CD4-positive, alpha-beta memory T cell (primary cell): Measurements from ENCODE around the gene ZNF616. TPM values are rescaled to one million over a fixed set of nuclear protein-coding genes. Genes with fewer than 3 reads are reported as not detected.

Experiments used
- CTCF ChIA-PET: fragments of 350-600 bp; sonication (Branson Sonifier 250); formaldehyde crosslinking; loops from one replicate; lab custom pipeline; 2021; ENCODE audit warnings: inconsistent platforms; ENCODE audit not compliant: partially characterized antibody; lab: Charles Lee
- POLR2A ChIA-PET: fragments of 350-600 bp; sonication (Branson Sonifier 250); formaldehyde crosslinking; loops from one replicate; lab custom pipeline; 2021; ENCODE audit not compliant: partially characterized antibody; lab: Charles Lee
- DNase-seq, 5 donors: peaks; one replicate each; pipeline versions ENCODE4 v3.0.0 to v3.0.0-alpha.2; 2020 to 2022; ENCODE audit warnings: mixed read lengths in 1 of 5
- H3K27ac ChIP-seq: one replicate; pipeline ENCODE4 v1.7.0; 2013; ENCODE audit warnings: low read depth, low read length
- H3K27me3 ChIP-seq: 2 replicates; pipeline ENCODE4 v1.7.0; 2013; ENCODE audit warnings: mild to moderate bottlenecking, low read length, moderate library complexity; ENCODE audit not compliant: insufficient read depth
- H3K36me3 ChIP-seq: 2 replicates; pipeline ENCODE4 v1.7.0; 2013; ENCODE audit warnings: mild to moderate bottlenecking, low read length, moderate library complexity; ENCODE audit not compliant: insufficient read depth
- H3K4me1 ChIP-seq: 2 replicates; pipeline ENCODE4 v1.7.0; 2013; ENCODE audit warnings: mild to moderate bottlenecking, low read length, moderate library complexity; ENCODE audit not compliant: insufficient read depth
- H3K4me3 ChIP-seq, 2 donors: one replicate each; pipeline ENCODE4 v1.7.0; 2013; ENCODE audit warnings: low read length in 2 of 2, mild to moderate bottlenecking in 1 of 2
- H3K9me3 ChIP-seq, 2 donors: one replicate each; pipeline ENCODE4 v1.7.0; 2013; ENCODE audit warnings: low read length in 2 of 2, control low read depth in 1 of 2; ENCODE audit not compliant: control insufficient read depth in 1 of 2
- H3K27ac Mint-ChIP-seq, 7 donors: one replicate each; pipeline ENCODE4 v1.8.0; 2020 to 2021; ENCODE audit warnings: mixed read lengths in 7 of 7, mild to moderate bottlenecking in 6 of 7, inconsistent platforms in 3 of 7, moderate library complexity in 3 of 7
- H3K27me3 Mint-ChIP-seq, 2 donors: one replicate each; pipeline ENCODE4 v1.8.0; 2020 to 2021; ENCODE audit warnings: mixed read lengths in 2 of 2
- H3K36me3 Mint-ChIP-seq, 2 donors: one replicate each; pipeline ENCODE4 v1.8.0; 2020 to 2021; ENCODE audit warnings: mixed read lengths in 2 of 2, inconsistent platforms in 1 of 2, mild to moderate bottlenecking in 1 of 2
- H3K4me1 Mint-ChIP-seq, 4 donors: one replicate each; pipeline ENCODE4 v1.8.0; 2020 to 2021; ENCODE audit warnings: mixed read lengths in 4 of 4, mild to moderate bottlenecking in 1 of 4
- H3K4me3 Mint-ChIP-seq, 8 donors: one replicate each; pipeline ENCODE4 v1.8.0; 2020 to 2021; ENCODE audit warnings: mixed read lengths in 8 of 8, mild to moderate bottlenecking in 7 of 8, moderate library complexity in 6 of 8, inconsistent platforms in 3 of 8
- H3K9me3 Mint-ChIP-seq, 8 donors: one replicate each; pipeline ENCODE4 v1.8.0; 2020 to 2021; ENCODE audit warnings: mixed read lengths in 8 of 8, mild to moderate bottlenecking in 5 of 8, inconsistent platforms in 3 of 8, moderate library complexity in 1 of 8
- intact Hi-C: fragments of 100-400 bp; cut with micrococcal nuclease; formaldehyde crosslinking; loops from one replicate; pipeline ENCODE4 v1.15.1; 2023
- polyA plus RNA-seq, 2 donors: library from polyadenylated mRNA; unstranded; fragments of 300-500 nt; fragmentation: Illumina TruSeq; gene quantifications; one replicate each; pipeline ENCODE4 v1.2.3, GENCODE V29; 2021
- total RNA-seq, 2 experiments: library from RNA; stranded (reverse); gene quantifications; one replicate each; pipeline ENCODE4 v1.2.3, GENCODE V29; 2021

The ZNF616 gene
- total and polyA plus RNA-seq, 4 experiments from 2014 or later: 0.69 to 19.0 (median 12.9) TPM

DNA sequence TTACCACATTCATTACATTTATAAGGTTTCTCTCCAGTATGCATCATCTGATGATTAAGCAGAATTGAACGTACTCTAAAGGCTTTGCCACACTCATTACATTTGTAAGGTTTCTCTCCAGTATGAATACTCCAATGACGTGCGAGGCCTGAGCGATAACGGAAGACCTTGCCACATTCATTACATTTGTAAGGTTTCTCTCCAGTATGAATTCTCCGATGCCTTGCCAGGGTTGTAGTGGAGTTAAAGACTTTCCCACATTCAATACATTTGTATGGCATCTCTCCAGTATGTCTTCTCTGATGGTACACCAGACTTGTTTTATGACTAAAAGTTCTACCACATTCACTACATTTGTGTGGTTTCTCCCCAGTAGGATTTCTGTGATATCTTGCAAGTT lies 74.3 kb downstream of the ZNF616 start:
- Histone ChIP-seq H3K9me3 (peaks cover 35 to 80% of the 10 kb centered on the region in 2 donors), H3K27ac (no peak overlapping the region), H3K27me3 (no peaks in the 10 kb centered on the region), H3K4me3 (peak overlapping the region in 1 of 2 donors; percentile 23), H3K4me1 (no peaks in the 10 kb centered on the region), H3K36me3 (peaks cover 31% of the 10 kb centered on the region)
- Mint-ChIP-seq H3K36me3 (peaks cover 72 to 81% of the 10 kb centered on the region in 2 donors), H3K27ac (no peak overlapping the region), H3K9me3 (peaks cover 4 to 98% (median 90%) of the 10 kb centered on the region in 8 donors), H3K27me3 (no peaks in the 10 kb centered on the region), H3K4me1 (no peaks in the 10 kb centered on the region), H3K4me3 (no peak overlapping the region)
- intact Hi-C loops: no loop called here
- no peak for DNase-seq
- POLR2A ChIA-PET: no interaction called here
- CTCF ChIA-PET: no interaction called here

Other genes with a start within 250 kb of the ZNF616 start
- 10 to 100 TPM; 28.6 to 30.8 TPM for gene ZNF649, start 234.9 kb downstream of the ZNF616 start, total RNA-seq
- 10 to 100 TPM in 1 of 2 donors, 1 to 10 TPM in 1; 3.6 to 10.2 TPM for gene ZNF649, start 234.9 kb downstream of the ZNF616 start, polyA plus RNA-seq
- gene ZNF613, start 212.5 kb downstream of the ZNF616 start, total RNA-seq: 1 to 10 TPM; 8.0 to 8.9 TPM
- gene ZNF613, start 212.5 kb downstream of the ZNF616 start, polyA plus RNA-seq: 1 to 10 TPM; 3.9 to 5.8 TPM
- 10 to 100 TPM; 37.0 to 38.9 TPM for gene ZNF350, start 153.1 kb downstream of the ZNF616 start, total RNA-seq
- 10 to 100 TPM; 22.4 to 24.9 TPM for gene ZNF350, start 153.1 kb downstream of the ZNF616 start, polyA plus RNA-seq
- gene ZNF615, start 131.7 kb downstream of the ZNF616 start, total RNA-seq: 10 to 100 TPM; 21.5 to 22.4 TPM
- 10 to 100 TPM in 1 of 2 donors, 1 to 10 TPM in 1; 6.5 to 10.3 TPM for gene ZNF615, start 131.7 kb downstream of the ZNF616 start, polyA plus RNA-seq
- gene ZNF614, start 111.6 kb downstream of the ZNF616 start, total RNA-seq: 10 to 100 TPM; 12.3 TPM
- 1 to 10 TPM; 1.9 to 6.1 TPM for gene ZNF614, start 111.6 kb downstream of the ZNF616 start, polyA plus RNA-seq
- gene ZNF432, start 91.1 kb downstream of the ZNF616 start, total RNA-seq: 10 to 100 TPM; 23.4 to 23.9 TPM
- gene ZNF432, start 91.1 kb downstream of the ZNF616 start, polyA plus RNA-seq: 1 to 10 TPM; 2.2 to 5.9 TPM
- 10 to 100 TPM; 48.0 to 56.0 TPM for gene ZNF841, start 44.2 kb downstream of the ZNF616 start, total RNA-seq
- gene ZNF841, start 44.2 kb downstream of the ZNF616 start, polyA plus RNA-seq: 1 to 10 TPM; 2.3 to 5.0 TPM
- 10 to 100 TPM; 47.2 to 54.7 TPM for gene ZNF836, start 31.7 kb upstream of the ZNF616 start, total RNA-seq
- gene ZNF836, start 31.7 kb upstream of the ZNF616 start, polyA plus RNA-seq: 10 to 100 TPM in 1 of 2 donors, 1 to 10 TPM in 1; 4.6 to 18.2 TPM
- 100 to 1,000 TPM; 166 to 175 TPM for gene PPP2R1A, start 50.1 kb upstream of the ZNF616 start, total RNA-seq
- 100 to 1,000 TPM; 179 to 185 TPM for gene PPP2R1A, start 50.1 kb upstream of the ZNF616 start, polyA plus RNA-seq
- gene ZNF766, start 129.6 kb upstream of the ZNF616 start, total RNA-seq: 10 to 100 TPM; 53.6 to 54.1 TPM
- 10 to 100 TPM; 57.7 to 61.7 TPM for gene ZNF766, start 129.6 kb upstream of the ZNF616 start, polyA plus RNA-seq
- gene ZNF480, start 157.2 kb upstream of the ZNF616 start, total RNA-seq: 10 to 100 TPM; 26.7 to 26.9 TPM
- 10 to 100 TPM; 12.4 to 29.5 TPM for gene ZNF480, start 157.2 kb upstream of the ZNF616 start, polyA plus RNA-seq
- 1 to 10 TPM; 4.8 to 6.0 TPM for gene ZNF610, start 196.3 kb upstream of the ZNF616 start, total RNA-seq
- gene ZNF610, start 196.3 kb upstream of the ZNF616 start, polyA plus RNA-seq: 1 to 10 TPM; 1.1 to 1.2 TPM
- gene ZNF880, start 230.0 kb upstream of the ZNF616 start, total RNA-seq: 10 to 100 TPM; 31.2 to 33.5 TPM
- 10 to 100 TPM; 29.2 to 29.9 TPM for gene ZNF880, start 230.0 kb upstream of the ZNF616 start, polyA plus RNA-seq